ENCODE data around the gene SYCE1L.

GRCh38 chr16:77194295-77195231 lies 4.6 kb upstream of the SYCE1L start:
- TF ChIP-seq CTCF (IDR thresholded peaks at IDR 0.05) (no peak), POLR2AphosphoS5 (IDR thresholded peaks at IDR 0.05) (no peak), POLR2A (IDR thresholded peaks at IDR 0.05) (no peak), EP300 (IDR thresholded peaks at IDR 0.05) (no peak)
